CD4-positive, alpha-beta T cell (primary cell): ENCODE data around the gene ATP6V1E1. TPM values are rescaled to one million over a fixed set of nuclear protein-coding genes. Genes with fewer than 3 reads are reported as not detected.

ENCODE experiments used
- ATAC-seq: fragments of 200-7000 bp; cut with Tn5 transposase; one replicate; pipeline ENCODE4 v1.10.0; 2022; ENCODE audit warnings: mild to moderate bottlenecking; ENCODE audit not compliant: poor library complexity
- CTCF ChIA-PET: fragments of 350-600 bp; sonication (Branson Sonifier 250); formaldehyde crosslinking; loops from one replicate; lab custom pipeline; 2021; ENCODE audit warnings: antibody characterized with exemption, inconsistent platforms; lab: Charles Lee
- POLR2A ChIA-PET: fragments of 350-600 bp; sonication (Branson Sonifier 250); formaldehyde crosslinking; loops from one replicate; lab custom pipeline; 2021; ENCODE audit warnings: antibody characterized with exemption, inconsistent platforms; lab: Charles Lee
- DNase-seq, 14 experiments: peaks; one replicate each; pipeline ENCODE4 v3.0.0-alpha.2; 2013 to 2020; ENCODE audit warnings: mixed read lengths in 2 of 14
- H3K27ac ChIP-seq, 2 donors: one replicate each; pipeline versions ENCODE4 v1.5.1 to v1.7.0; 2013; ENCODE audit warnings: low read length in 2 of 2, low read depth in 1 of 2, mild to moderate bottlenecking in 1 of 2
- H3K27me3 ChIP-seq, 2 experiments: 1 replicate in 1 of 2; 2 replicates in 1 of 2; pipeline versions ENCODE4 v1.6.1 to v1.7.0; 2013; ENCODE audit warnings: low read length in 2 of 2, control low read depth in 1 of 2, mild to moderate bottlenecking in 1 of 2, moderate library complexity in 1 of 2; ENCODE audit not compliant: insufficient read depth in 2 of 2, control insufficient read depth in 1 of 2
- H3K36me3 ChIP-seq: one replicate; pipeline ENCODE4 v1.6.1; 2013; ENCODE audit warnings: low read length, control low read depth; ENCODE audit not compliant: insufficient read depth
- H3K4me1 ChIP-seq: one replicate; pipeline ENCODE4 v1.6.1; 2013; ENCODE audit warnings: low read length, control low read depth; ENCODE audit not compliant: insufficient read depth
- H3K4me3 ChIP-seq: one replicate; pipeline ENCODE4 v1.5.1; 2013; ENCODE audit warnings: mild to moderate bottlenecking, low read length, moderate library complexity
- H3K9me3 ChIP-seq, 2 experiments: 1 replicate in 1 of 2; 2 replicates in 1 of 2; pipeline versions ENCODE4 v1.6.1 to v1.7.0; 2013; ENCODE audit warnings: low read length in 2 of 2, mild to moderate bottlenecking in 2 of 2, control low read depth in 1 of 2, moderate library complexity in 1 of 2; ENCODE audit not compliant: control insufficient read depth in 1 of 2, insufficient read depth in 1 of 2
- H3K27ac Mint-ChIP-seq: one replicate; pipeline ENCODE4 v1.8.0; 2020; ENCODE audit warnings: mixed read lengths
- H3K27me3 Mint-ChIP-seq: one replicate; pipeline ENCODE4 v1.8.0; 2021; ENCODE audit warnings: mixed read lengths
- H3K36me3 Mint-ChIP-seq: one replicate; pipeline ENCODE4 v1.8.0; 2021; ENCODE audit warnings: low read depth, mixed read lengths
- H3K4me1 Mint-ChIP-seq: one replicate; pipeline ENCODE4 v1.8.0; 2021; ENCODE audit warnings: low read depth, mixed read lengths
- H3K4me3 Mint-ChIP-seq: one replicate; pipeline ENCODE4 v1.8.0; 2020; ENCODE audit warnings: mild to moderate bottlenecking, mixed read lengths
- H3K9me3 Mint-ChIP-seq: one replicate; pipeline ENCODE4 v1.8.0; 2020; ENCODE audit warnings: mixed read lengths
- CTCF ChIP-seq: fragments of 200-600 bp; IDR thresholded peaks from one replicate; pipeline ENCODE4 v1.8.0; 2022; ENCODE audit warnings: antibody characterized with exemption, mild to moderate bottlenecking
- intact Hi-C, 2 experiments: fragments of 100-400 bp; cut with DNase I in 1 of 2; cut with micrococcal nuclease in 1 of 2; formaldehyde crosslinking; loops; one replicate each; pipeline versions ENCODE4 v1.15.1 to v1.9.0; 2023 to 2025; cut with DNase I, micrococcal nuclease
- total RNA-seq, 174 experiments: library from RNA in 2 of 174; stranded (reverse) in 2 of 174; gene quantifications; one replicate each; pipeline ENCODE4 v1.2.3 and lab custom pipeline; 2021 to 2026

ATP6V1E1 gene
- total RNA-seq, 2 experiments from 2014 or later = 48.4 to 50.8 TPM

DNA sequence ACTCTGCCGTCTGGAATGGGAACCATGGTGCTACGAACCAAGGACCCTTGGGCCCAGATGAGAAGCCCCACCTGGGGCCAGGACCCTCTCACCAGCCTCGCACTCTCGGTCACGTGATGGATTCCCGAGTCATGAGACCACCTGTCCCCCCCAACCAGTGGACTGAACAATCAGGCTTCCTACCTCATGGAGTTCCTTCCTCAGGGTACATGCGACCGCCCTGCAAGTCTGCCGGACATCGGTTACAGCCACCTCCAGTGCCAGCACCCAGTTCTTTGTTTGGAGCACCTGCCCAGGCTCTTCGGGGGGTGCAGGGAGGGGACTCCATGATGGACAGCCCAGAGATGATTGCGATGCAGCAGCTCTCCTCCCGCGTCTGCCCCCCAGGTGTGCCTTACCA, 86.1 kb downstream of the ATP6V1E1 start:
- no peak overlapping the region for H3K27ac Mint-ChIP-seq
- no peak overlapping the region for H3K4me3 Mint-ChIP-seq
- DNase-seq = no peak

More for the DNA sequence above, 86.1 kb downstream of the ATP6V1E1 start:
- H3K4me1 ChIP-seq = no peaks in the 10 kb centered on the region
- no peak overlapping the region for H3K27ac ChIP-seq
- CTCF ChIA-PET = no interaction called here
- no peaks in the 10 kb centered on the region for H3K27me3 ChIP-seq
- H3K9me3 ChIP-seq = no peaks in the 10 kb centered on the region
- no peaks in the 10 kb centered on the region for H3K4me1 Mint-ChIP-seq
- no peak overlapping the region for H3K4me3 ChIP-seq
- no peaks in the 10 kb centered on the region for H3K36me3 Mint-ChIP-seq
- intact Hi-C loops = no loop called here
- H3K9me3 Mint-ChIP-seq = no peaks in the 10 kb centered on the region
- no peaks in the 10 kb centered on the region for H3K36me3 ChIP-seq
- POLR2A ChIA-PET = no interaction called here
- H3K27me3 Mint-ChIP-seq = no peaks in the 10 kb centered on the region
- no peak for TF ChIP-seq CTCF
- no peak for ATAC-seq

Other genes with a start within 250 kb of the ATP6V1E1 start
- gene SLC25A18, start 65.3 kb downstream of the ATP6V1E1 start, total RNA-seq = not detected
- gene BCL2L13, start 10.0 kb upstream of the ATP6V1E1 start, total RNA-seq = 10 to 100 TPM in 1 of 2 experiments, 1 to 10 TPM in 1; 8.1 to 10.0 TPM
- gene BID, start 145.7 kb upstream of the ATP6V1E1 start, total RNA-seq = 10 to 100 TPM in 1 of 2 experiments, 1 to 10 TPM in 1; 8.9 to 10.3 TPM